WI38 (cell line): ENCODE measurements around the gene GARRE1.

ENCODE experiments used
- H3K4me3 ChIP-seq: 2 replicates; pipeline ENCODE4 v1.5.1; 2011; ENCODE audit warnings: low read depth, mild to moderate bottlenecking, control low read depth, low read length
- CTCF ChIP-seq: IDR thresholded peaks from 2 replicates; pipeline ENCODE4 v1.5.1; 2012; ENCODE audit warnings: low read depth, mild to moderate bottlenecking, control low read depth, low read length

GARRE1 gene

GRCh38 chr19:34300962-34301361 lies 46.6 kb downstream of the GARRE1 start:
- TF ChIP-seq CTCF, result no peak
- no peak overlapping the region for H3K4me3 ChIP-seq
